ENCODE results near the gene RHOU.

DNA sequence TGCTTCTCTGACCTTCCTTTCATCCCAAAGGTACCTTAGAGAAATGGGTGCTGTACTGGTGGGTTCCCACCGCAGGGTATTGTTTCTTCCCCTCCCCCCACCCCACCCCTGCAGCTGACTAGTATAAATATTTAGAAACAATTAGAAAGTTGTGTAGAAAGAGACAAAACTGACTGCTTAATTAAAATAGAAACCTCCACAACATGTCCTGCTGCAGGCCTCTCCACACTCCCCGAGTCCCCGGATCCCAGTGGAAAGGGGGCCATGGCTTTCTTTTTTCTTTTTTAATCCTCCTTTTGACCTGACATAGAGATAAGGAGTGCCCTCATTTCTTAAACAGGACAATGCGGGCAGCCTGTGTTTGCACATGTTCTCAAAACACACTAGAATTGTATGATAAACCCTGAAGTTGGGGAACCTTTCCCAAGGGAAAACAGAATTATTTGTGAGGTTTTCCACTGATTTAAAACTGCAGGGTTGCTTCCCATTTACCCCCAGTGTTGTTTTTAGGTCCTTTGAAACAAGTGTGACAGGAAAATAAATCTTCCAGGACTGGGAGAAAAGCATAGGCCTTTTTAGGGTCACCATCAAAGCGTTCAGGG, 1.7 kb downstream of the RHOU start:
- TF ChIP-seq POLR2A (IDR thresholded peaks at IDR 0.05; ENCODE audit: low read depth, low read length) = no peak
- no peak for TF ChIP-seq POLR2AphosphoS5 (IDR thresholded peaks at IDR 0.05; ENCODE audit: low read depth, low read length)
- no peak for TF ChIP-seq TAF1 (IDR thresholded peaks at IDR 0.05; ENCODE audit: borderline replicate concordance, low read depth, low read length)

All from GM12892 (cell line).